ENCODE measurements around the gene APOO.

The APOO gene

DNA sequence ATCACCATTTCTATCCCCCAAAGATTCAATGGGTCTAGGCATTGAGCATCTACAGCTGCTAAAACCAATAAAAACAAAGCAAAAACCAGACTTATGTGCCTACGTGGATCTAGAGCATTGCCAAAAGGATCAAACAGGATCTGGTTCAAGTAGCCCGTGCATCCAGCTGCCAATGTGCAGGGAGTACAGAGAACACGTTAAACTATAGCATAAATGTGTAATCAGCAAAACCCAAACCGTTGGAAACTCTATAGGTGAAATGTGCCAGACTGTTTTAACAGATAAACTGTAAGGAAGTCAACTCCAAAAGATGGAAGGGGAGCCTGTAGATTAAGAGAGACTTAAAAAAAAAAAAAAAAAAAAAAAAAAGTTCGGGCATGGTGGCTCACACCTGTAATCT lies 58.5 kb downstream of the APOO start:
- H3F3A ChIP-seq (ENCODE audit: insufficient read depth, low read length), result no peaks in the 10 kb centered on the region
- H3K4me2 ChIP-seq (ENCODE audit: low read length), result no peak overlapping the region
- no peak overlapping the region for H3K9ac ChIP-seq (ENCODE audit: low read length)
- no peaks in the 10 kb centered on the region for H4K20me1 ChIP-seq (ENCODE audit: insufficient read depth, low read length)
- H3K36me3 ChIP-seq (ENCODE audit: insufficient read depth, low read length), result no peaks in the 10 kb centered on the region
- H3K79me2 ChIP-seq (ENCODE audit: insufficient read depth, low read length), result no peaks in the 10 kb centered on the region
- H3K27me3 ChIP-seq (ENCODE audit: insufficient read depth, low read length), result no peaks in the 10 kb centered on the region
- H2AFZ ChIP-seq (ENCODE audit: low read length), result no peak overlapping the region
- no peaks in the 10 kb centered on the region for H3K9me2 ChIP-seq (ENCODE audit: low read depth, low read length)
- H3K27ac ChIP-seq (ENCODE audit: low read depth, low read length, poor library complexity, severe bottlenecking), result no peak overlapping the region
- no peaks in the 10 kb centered on the region for H3K9me3 ChIP-seq (ENCODE audit: low read length)
- TF ChIP-seq EZH2 (IDR thresholded peaks at IDR 0.05; ENCODE audit: borderline replicate concordance, low read length), result no peak
- TF ChIP-seq, protein P1, sequence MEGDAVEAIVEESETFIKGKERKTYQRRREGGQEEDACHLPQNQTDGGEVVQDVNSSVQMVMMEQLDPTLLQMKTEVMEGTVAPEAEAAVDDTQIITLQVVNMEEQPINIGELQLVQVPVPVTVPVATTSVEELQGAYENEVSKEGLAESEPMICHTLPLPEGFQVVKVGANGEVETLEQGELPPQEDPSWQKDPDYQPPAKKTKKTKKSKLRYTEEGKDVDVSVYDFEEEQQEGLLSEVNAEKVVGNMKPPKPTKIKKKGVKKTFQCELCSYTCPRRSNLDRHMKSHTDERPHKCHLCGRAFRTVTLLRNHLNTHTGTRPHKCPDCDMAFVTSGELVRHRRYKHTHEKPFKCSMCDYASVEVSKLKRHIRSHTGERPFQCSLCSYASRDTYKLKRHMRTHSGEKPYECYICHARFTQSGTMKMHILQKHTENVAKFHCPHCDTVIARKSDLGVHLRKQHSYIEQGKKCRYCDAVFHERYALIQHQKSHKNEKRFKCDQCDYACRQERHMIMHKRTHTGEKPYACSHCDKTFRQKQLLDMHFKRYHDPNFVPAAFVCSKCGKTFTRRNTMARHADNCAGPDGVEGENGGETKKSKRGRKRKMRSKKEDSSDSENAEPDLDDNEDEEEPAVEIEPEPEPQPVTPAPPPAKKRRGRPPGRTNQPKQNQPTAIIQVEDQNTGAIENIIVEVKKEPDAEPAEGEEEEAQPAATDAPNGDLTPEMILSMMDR (IDR thresholded peaks at IDR 0.05; ENCODE audit: low read length), result no peak
- no peak overlapping the region for H3K4me3 ChIP-seq (ENCODE audit: low read depth, low read length, poor library complexity, severe bottlenecking)
- H3K4me1 ChIP-seq (ENCODE audit: insufficient read depth, low read length, severe bottlenecking), result peaks cover 7% of the 10 kb centered on the region

DNA sequence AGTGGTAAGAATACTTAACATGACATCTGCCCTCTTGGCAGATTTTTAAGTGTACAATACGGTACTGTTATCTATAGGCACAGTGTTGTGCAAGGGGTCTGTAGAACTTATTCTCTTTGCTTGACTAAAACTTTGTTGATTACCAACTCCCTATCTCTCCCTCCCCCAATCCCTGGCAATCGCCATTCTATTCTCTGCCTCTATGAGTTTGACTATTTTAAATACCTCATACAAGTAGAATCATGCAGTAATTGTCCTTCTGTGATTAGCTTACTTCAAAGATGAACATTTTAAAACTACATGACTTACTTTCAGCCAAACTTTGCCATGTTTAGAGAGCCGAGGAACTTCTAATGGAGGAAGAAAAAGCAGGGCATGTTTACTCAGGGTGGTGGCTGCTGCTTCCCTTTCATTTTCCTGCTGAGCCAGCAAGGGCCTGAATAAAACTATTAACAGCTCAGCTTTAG lies 62.4 kb downstream of the APOO start:
- Histone ChIP-seq H3K4me3 (ENCODE audit: low read depth, low read length, poor library complexity, severe bottlenecking) (no peak overlapping the region), H3K4me1 (ENCODE audit: insufficient read depth, low read length, severe bottlenecking) (peaks cover 7% of the 10 kb centered on the region)

DNA sequence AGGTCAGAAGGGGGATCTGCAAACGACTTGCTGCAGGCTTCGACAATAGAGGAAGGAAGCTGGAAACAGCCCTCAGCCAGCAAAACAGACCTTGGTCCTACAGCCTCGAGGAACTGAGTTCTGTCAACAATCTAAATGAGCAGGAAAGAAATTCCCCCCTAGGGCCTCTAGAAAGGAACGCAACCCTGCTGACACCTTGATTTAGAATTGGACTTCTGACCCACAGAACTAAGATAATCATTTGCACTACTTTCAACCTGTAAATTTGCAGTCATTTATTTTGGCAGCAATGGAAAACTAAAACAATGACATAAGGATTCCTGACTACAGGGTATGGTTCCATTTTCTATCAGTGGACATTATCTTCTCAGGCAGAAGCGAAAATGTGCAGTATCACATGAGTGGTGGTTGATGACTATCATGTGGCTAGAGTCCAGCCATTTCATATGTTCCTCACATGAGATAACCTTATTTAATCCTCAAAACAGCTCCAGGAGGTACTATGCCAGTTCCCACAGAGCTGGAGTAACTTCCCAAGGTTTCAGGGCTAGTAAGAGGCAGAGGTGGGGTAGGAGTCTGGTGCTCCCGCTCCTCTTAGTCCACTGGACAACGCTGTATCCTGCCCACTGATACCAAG lies 63.1 kb downstream of the APOO start:
- no peak overlapping the region for H3K27ac ChIP-seq (ENCODE audit: low read depth, low read length, poor library complexity, severe bottlenecking)
- H3K4me3 ChIP-seq (ENCODE audit: low read depth, low read length, poor library complexity, severe bottlenecking), result no peak overlapping the region
- H3K9me2 ChIP-seq (ENCODE audit: low read depth, low read length), result no peaks in the 10 kb centered on the region
- TF ChIP-seq, protein P1 (IDR thresholded peaks at IDR 0.05; ENCODE audit: low read length), result no peak
- no peak for TF ChIP-seq EZH2 (IDR thresholded peaks at IDR 0.05; ENCODE audit: borderline replicate concordance, low read length)
- H3K4me2 ChIP-seq (ENCODE audit: low read length), result no peak overlapping the region
- no peaks in the 10 kb centered on the region for H3F3A ChIP-seq (ENCODE audit: insufficient read depth, low read length)
- no peaks in the 10 kb centered on the region for H3K79me2 ChIP-seq (ENCODE audit: insufficient read depth, low read length)
- no peak overlapping the region for H3K9ac ChIP-seq (ENCODE audit: low read length)
- H3K27me3 ChIP-seq (ENCODE audit: insufficient read depth, low read length), result no peaks in the 10 kb centered on the region
- H3K4me1 ChIP-seq (ENCODE audit: insufficient read depth, low read length, severe bottlenecking), result peaks cover 7% of the 10 kb centered on the region
- H3K36me3 ChIP-seq (ENCODE audit: insufficient read depth, low read length), result no peaks in the 10 kb centered on the region
- H2AFZ ChIP-seq (ENCODE audit: low read length), result no peak overlapping the region
- no peaks in the 10 kb centered on the region for H4K20me1 ChIP-seq (ENCODE audit: insufficient read depth, low read length)
- H3K9me3 ChIP-seq (ENCODE audit: low read length), result no peaks in the 10 kb centered on the region

More for the DNA sequence above, 62.4 kb downstream of the APOO start:
- Histone ChIP-seq H3K79me2 (ENCODE audit: insufficient read depth, low read length) (no peaks in the 10 kb centered on the region), H4K20me1 (ENCODE audit: insufficient read depth, low read length) (no peaks in the 10 kb centered on the region), H3K9ac (ENCODE audit: low read length) (no peak overlapping the region), H3K4me2 (ENCODE audit: low read length) (no peak overlapping the region), H3K27me3 (ENCODE audit: insufficient read depth, low read length) (no peaks in the 10 kb centered on the region), H3K9me3 (ENCODE audit: low read length) (no peaks in the 10 kb centered on the region), H2AFZ (ENCODE audit: low read length) (no peak overlapping the region), H3K27ac (ENCODE audit: low read depth, low read length, poor library complexity, severe bottlenecking) (no peak overlapping the region), H3F3A (ENCODE audit: insufficient read depth, low read length) (no peaks in the 10 kb centered on the region), H3K36me3 (ENCODE audit: insufficient read depth, low read length) (no peaks in the 10 kb centered on the region), H3K9me2 (ENCODE audit: low read depth, low read length) (no peaks in the 10 kb centered on the region)
- TF ChIP-seq, protein P1 (IDR thresholded peaks at IDR 0.05; ENCODE audit: low read length), result no peak
- no peak for TF ChIP-seq EZH2 (IDR thresholded peaks at IDR 0.05; ENCODE audit: borderline replicate concordance, low read length)

Measured in OCI-LY1 (cell line).